HG03175 (cell line): ENCODE data around the gene POP4.
A peak's percentile ranks its signal among the peaks of the same experiment; 100 is the strongest.

Experiments used
- ATAC-seq: cut with Tn5 transposase; IDR thresholded peaks from one replicate; pipeline ENCODE4 v1.9.1; 2021; ENCODE audit warnings: mild to moderate bottlenecking, moderate library complexity; ENCODE audit not compliant: unreplicated experiment

Gene POP4

GRCh38 chr19:29576761-29577648, 29.1 kb upstream of the POP4 start:
- ATAC-seq = peak; percentile 39

- no peak for ATAC-seq
Observed at GRCh38 chr19:29577649-29577963, 28.5 kb upstream of the POP4 start.

GRCh38 chr19:29578349-29578748, 27.7 kb upstream of the POP4 start:
- no peak for ATAC-seq

- no peak for ATAC-seq
Observed at GRCh38 chr19:29579308-29579910, 26.7 kb upstream of the POP4 start.

- no peak for ATAC-seq
Observed at GRCh38 chr19:29581398-29581797, 24.7 kb upstream of the POP4 start.

GRCh38 chr19:29583196-29583999, 22.7 kb upstream of the POP4 start:
- ATAC-seq = no peak

- no peak for ATAC-seq
Observed at GRCh38 chr19:29586401-29586800, 19.7 kb upstream of the POP4 start.

- ATAC-seq = no peak
Observed at GRCh38 chr19:29587059-29587458, 19.0 kb upstream of the POP4 start.

- peak; percentile 77 for ATAC-seq
Observed at GRCh38 chr19:29587518-29587986, 18.5 kb upstream of the POP4 start.

GRCh38 chr19:29588095-29588494, 18.0 kb upstream of the POP4 start:
- ATAC-seq = no peak

- no peak for ATAC-seq
Observed at GRCh38 chr19:29590278-29590677, 15.8 kb upstream of the POP4 start.

- ATAC-seq = no peak
Observed at GRCh38 chr19:29591670-29592069, 14.4 kb upstream of the POP4 start.

GRCh38 chr19:29593869-29594268, 12.2 kb upstream of the POP4 start:
- ATAC-seq = no peak

- ATAC-seq = no peak
Observed at GRCh38 chr19:29596080-29596727, 9.9 kb upstream of the POP4 start.

- no peak for ATAC-seq
Observed at GRCh38 chr19:29596885-29597525, 9.1 kb upstream of the POP4 start.

- ATAC-seq = no peak
Observed at GRCh38 chr19:29598036-29598435, 8.0 kb upstream of the POP4 start.

GRCh38 chr19:29598496-29598895, 7.6 kb upstream of the POP4 start:
- ATAC-seq = no peak

GRCh38 chr19:29603308-29603707, 2.8 kb upstream of the POP4 start:
- no peak for ATAC-seq

GRCh38 chr19:29606420-29606747, 301 bp downstream of the POP4 start:
- ATAC-seq = peak; percentile 15

- ATAC-seq = no peak
Observed at GRCh38 chr19:29609636-29610035, 3.6 kb downstream of the POP4 start.

- ATAC-seq = no peak
Observed at GRCh38 chr19:29610213-29610573, 4.1 kb downstream of the POP4 start.
